Activated CD4-positive, alpha-beta T cell treated with anti-CD3 and anti-CD28 coated beads, Interleukin-2, Interleukin-4, amounts not matched to agents 100 ng/mL and 50 ng/mL, durations not matched to agents 16 hours and 8 hours (primary cell): Measurements from ENCODE around the gene ABCF2.

Experiments used
- DNase-seq: peaks from one replicate; pipeline ENCODE4 v3.0.0-alpha.2; 2020; ENCODE audit warnings: low spot score

The ABCF2 gene

GRCh38 chr7:151242159-151243044 lies 15.4 kb upstream of the ABCF2 start:
- no peak for DNase-seq

- DNase-seq: no peak
Measured at GRCh38 chr7:151241755-151242096, 14.7 kb upstream of the ABCF2 start.

- no peak for DNase-seq
Measured at GRCh38 chr7:151240942-151241754, 14.1 kb upstream of the ABCF2 start.

GRCh38 chr7:151240536-151240935 lies 13.5 kb upstream of the ABCF2 start:
- no peak for DNase-seq

- no peak for DNase-seq
Measured at GRCh38 chr7:151239837-151240459, 12.9 kb upstream of the ABCF2 start.

- no peak for DNase-seq
Measured at GRCh38 chr7:151238924-151239836, 12.2 kb upstream of the ABCF2 start.

GRCh38 chr7:151238190-151238810 lies 11.3 kb upstream of the ABCF2 start:
- no peak for DNase-seq

- no peak for DNase-seq
Measured at GRCh38 chr7:151237244-151238189, 10.5 kb upstream of the ABCF2 start.

GRCh38 chr7:151236406-151236805 lies 9.4 kb upstream of the ABCF2 start:
- no peak for DNase-seq

GRCh38 chr7:151235091-151235787 lies 8.2 kb upstream of the ABCF2 start:
- DNase-seq: no peak

- no peak for DNase-seq
Measured at GRCh38 chr7:151233804-151234203, 6.8 kb upstream of the ABCF2 start.

GRCh38 chr7:151232917-151233701 lies 6.1 kb upstream of the ABCF2 start:
- peak; percentile 73 for DNase-seq

- DNase-seq: peak; percentile 93
Measured at GRCh38 chr7:151232091-151232916, 5.3 kb upstream of the ABCF2 start, which contains the start of gene CHPF2. Gene CHPF2, plus strand, starts transcription at chr7:151232483. Its CDS starts 1,529 bp downstream, at chr7:151234012.

GRCh38 chr7:151231080-151231479 lies 4.1 kb upstream of the ABCF2 start:
- DNase-seq: no peak

GRCh38 chr7:151229249-151229648 lies 2.2 kb upstream of the ABCF2 start:
- no peak for DNase-seq

- no peak for DNase-seq
Measured at GRCh38 chr7:151228024-151228866, 1.2 kb upstream of the ABCF2 start.

- DNase-seq: no peak
Measured at GRCh38 chr7:151226560-151226874, 488 bp downstream of the ABCF2 start.
